Stimulated activated CD4-positive, alpha-beta T cell treated with anti-CD3 and anti-CD28 coated beads, Interleukin-15, amount 100 ng/mL, for 1 hour (primary cell): Measurements from ENCODE around the gene TENT5A.
"Not testable (repeated sequence)": the region's sequence is repeated elsewhere in the genome, so short reads cannot be mapped to it uniquely, and the experiment has no call there.

Source experiments
- DNase-seq, 2 donors: peaks; one replicate each; pipeline ENCODE4 v3.0.0-alpha.2; 2020; ENCODE audit warnings: low read depth in 1 of 2, low spot score in 1 of 2

The TENT5A gene

DNA sequence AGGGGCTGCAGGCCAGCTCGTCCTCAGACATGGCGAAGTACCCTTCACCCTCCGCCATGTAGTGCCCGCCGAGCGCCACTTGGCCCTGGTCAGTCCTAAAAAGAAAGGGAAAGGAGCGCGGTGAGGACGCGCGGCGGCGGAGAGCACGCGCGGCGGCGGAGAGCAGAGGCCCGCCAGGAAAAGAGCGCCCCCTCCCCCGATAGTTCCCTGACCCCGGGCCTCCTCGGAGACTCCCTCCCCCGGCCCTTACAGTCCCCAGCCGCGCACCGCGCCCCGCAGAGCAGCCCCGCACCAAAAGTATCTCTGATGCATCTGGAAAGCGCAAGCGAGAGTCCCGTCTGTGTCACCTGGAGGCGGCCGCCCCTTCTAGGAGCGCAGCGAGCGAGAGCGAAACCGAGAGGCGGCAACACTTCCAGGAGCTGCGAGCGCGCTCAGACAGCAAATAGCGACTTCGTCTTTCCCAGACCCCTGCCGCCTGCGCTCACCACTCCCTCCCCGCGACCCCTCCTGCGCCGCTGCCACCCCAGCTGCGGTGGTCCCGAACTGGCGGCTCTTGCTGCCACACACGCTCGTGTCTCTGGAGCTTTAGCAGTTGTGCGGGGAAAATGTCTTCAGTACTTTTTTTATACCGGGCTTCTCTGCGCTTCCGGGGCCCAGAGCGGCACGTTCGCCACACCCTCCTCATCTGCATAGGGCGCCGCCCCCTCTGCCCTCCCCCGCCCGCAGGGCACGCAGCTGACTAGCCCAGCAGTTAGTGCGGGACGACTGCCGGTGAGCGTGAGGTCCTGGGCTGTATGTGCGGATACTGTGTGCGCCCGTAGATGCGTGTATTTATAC lies at the start of gene TENT5A:
TENT5A (minus strand) TSS at position 598 of the 837 bp plus-strand sequence; CDS start at position 58, 540 bp downstream.
- peak; percentile 62 to 75 for DNase-seq

DNA sequence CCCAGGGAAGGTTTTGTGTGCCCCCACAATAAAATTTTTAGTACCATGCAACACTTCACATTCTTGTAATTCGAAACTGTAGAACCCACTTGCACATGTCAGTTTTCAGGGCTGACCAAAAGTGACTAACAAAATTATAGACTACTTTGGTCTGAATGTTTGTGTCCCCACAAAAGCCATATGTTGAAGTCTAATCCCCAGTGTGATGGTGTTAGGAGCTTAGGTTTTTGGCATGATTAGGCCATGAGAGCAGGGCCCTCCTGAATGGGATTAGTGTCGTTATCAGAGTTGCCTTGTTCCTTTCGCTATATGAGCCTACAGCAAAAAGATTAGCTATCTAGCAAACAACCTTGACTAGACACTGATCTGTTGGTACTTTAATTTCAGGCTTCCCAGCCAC lies 49.0 kb upstream of the TENT5A start:
- DNase-seq = no peak

DNA sequence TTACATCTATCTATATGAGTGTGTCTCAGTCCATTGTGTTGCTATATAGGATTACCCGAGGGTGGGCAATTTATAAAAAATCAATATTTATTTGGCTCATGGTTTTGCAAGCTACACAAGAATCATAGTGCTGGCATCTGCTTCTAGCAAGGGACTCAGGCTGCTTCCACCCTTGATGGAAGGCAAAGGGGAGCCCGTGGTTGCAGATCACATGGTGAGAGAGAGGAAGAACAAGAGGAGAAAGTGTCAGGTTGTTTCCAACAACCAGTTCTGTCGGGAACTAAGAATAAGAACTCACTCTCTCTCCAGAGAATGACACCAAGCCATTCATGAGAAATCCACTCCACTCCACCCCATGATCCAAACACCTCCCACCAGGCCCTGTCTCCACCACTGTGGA lies 48.2 kb upstream of the TENT5A start:
- DNase-seq = no peak

DNA sequence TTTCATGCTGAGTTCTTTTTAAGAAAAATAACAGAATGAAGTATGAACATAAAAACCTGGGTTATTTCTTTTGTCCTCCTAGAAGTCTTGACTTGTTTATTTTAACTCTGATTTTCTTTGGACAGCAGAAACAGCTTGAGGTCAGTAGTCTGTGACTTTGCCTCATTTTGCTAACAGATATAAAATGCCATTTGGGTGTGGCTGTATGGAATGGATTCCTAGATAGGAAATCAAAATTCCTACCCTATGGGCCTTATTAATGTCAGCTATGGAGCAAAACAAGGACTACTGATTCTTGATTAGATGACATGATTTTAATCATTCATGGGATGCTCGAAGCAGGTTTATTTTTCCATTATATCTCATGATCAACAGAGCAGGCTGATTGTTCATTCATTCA lies 46.8 kb upstream of the TENT5A start:
- DNase-seq = no peak

DNA sequence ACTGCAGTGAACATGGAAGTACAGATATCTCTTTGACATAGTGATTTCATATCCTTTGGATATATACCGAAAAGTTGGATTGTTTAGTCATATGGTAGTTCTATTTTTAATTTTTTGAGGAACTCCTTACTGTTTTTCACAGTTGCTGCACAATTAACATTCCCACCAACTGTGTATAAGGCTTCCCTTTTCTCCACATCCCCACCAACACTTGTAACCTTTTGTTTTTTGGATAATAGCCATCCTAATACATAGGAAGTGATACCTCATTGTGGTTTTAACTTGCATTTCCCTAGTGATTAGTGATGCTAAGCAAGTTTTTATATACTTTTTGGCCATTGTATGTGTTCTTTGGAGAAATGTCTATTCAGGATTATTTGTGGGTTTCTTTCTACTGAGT lies 45.1 kb upstream of the TENT5A start:
- DNase-seq = no peak

DNA sequence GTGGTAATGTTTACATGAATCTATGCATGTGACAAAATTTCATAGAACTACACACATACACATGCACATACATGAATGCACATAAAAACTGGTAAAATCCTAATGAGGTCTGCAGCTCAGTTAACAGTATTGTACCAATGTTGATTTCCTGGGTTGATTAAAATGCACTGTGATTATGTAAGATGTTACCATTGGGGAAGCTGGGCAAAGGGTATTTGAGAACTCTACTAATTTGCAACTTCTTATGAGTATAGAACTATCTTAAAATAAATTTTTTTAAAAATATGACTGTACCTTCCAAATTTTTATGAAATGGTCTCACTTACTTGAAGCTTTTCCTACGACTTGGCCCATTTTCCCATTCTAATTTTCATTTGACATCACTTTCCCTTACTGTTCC lies 43.4 kb upstream of the TENT5A start:
- no peak for DNase-seq

DNA sequence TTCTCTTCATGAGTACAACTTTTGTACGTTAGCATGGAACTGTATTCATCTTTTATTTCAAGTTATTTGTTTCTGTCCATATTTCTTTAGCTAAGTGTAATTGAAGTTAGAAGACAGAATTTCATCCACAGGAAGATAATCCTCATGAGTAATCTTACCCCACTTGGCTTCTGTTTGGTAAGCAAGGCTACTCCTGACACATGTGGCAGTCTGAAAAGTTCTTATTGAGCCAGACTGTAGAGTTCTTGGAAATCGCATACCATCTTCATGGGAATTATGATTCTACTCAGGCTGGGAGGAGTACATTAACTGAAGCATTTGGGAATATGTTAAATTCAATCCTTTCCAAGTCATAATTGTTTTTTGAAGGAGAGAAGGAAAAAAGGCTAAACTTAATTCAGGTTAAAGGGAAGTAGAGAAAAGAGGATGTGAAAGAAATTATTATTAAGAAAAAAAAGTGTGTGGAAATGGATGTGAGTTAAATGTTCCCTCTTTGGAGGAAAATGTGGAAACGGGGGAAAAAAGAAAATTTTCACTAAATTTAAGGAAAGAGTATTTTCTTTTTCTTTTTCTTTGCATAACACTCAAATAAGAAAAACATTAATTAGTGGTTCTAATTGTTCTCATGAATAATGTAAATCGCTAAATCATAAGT lies 41.5 kb upstream of the TENT5A start:
- DNase-seq = no peak

DNA sequence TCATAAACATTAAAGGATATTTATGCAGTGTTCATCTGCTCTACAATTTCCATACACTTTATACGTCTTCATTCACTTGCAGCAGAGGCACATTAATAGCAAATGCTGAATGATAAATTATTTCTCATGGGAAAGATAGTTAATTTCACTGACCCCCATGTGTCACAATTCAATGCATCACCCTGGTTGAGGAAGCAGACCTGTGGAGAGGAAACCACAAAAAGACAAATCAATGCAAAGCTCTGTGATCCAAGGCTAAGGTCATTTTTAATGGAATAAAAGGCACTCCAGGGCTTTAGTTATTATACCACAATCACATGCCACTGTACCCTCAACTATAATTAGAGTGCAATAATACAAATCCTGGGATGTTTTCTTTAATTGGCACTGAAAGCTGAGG lies 40.3 kb upstream of the TENT5A start:
- DNase-seq = no peak

DNA sequence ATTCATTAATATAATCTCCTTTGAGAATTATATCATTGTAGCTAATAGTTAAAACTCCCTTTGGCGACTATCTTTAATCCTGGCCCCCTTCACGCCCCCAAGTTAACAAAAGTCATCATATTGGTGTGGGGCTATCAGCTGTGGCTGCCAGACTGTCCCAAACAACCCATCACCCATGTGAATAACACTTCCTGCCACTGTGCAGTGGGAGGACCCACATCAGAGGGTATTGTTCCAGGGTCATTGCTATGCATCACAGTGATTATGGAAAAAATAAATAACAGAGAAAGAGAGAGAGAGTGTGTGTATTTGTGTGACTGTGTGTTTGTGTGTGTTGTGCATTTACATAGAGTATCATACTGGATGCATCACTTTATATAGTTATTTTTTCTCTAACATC lies 39.3 kb upstream of the TENT5A start:
- DNase-seq = no peak

DNA sequence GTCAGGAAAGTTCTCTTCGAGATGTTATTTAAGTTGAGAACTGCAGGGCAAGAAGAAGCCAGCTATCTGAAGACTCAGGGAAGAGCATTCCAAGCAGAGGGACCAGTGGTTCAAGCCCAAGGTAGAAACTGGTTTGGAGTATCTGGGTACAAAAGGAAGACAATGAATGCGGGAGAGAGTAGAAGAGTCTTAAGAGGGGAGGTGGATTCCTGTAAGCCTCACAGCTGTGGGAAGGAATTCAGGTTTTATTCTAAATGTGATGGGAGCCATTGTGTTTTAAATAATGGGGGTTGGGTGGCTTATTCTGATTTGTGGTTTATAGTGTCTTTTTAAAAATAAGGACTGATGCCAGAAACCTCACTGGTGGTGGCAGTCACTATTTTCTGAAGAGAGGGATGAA lies 37.6 kb upstream of the TENT5A start:
- no peak for DNase-seq

DNA sequence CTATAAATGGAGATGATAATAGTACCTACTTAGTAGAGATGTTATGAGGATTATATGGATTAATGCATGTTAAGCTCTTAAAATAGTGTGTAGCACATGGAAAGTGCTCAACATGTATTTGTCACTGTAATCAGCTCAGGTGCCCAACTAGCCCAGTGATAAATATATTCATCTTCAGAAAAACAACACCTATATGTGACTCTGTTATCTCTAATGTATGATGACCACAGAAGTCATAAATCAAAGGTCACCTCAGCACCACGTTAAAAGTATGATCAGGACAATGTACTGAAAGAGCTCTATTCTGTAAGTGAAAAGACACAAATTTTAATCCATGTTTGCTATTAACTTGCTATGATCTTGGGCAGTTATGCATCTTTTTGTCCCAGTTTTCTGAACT lies 36.8 kb upstream of the TENT5A start:
- no peak for DNase-seq

DNA sequence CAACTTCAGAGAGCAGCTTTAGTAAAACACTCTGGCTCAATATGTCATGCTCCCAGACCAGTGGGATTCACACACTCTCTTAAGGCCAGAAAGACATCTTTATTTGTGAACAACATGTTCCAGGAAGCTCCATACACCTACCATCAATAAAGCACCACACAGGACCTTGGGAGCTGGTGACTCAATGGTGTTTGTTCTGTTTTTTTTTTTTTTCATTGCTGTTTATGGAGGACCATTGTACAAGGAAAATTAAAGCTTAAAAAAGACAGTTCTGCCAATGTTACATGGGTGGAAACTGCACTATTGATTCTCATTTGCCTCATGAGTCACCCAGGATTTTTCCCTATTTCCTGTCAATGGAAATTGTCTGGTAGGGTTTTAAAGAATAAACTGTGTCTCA lies 36.3 kb upstream of the TENT5A start:
- DNase-seq = no peak

DNA sequence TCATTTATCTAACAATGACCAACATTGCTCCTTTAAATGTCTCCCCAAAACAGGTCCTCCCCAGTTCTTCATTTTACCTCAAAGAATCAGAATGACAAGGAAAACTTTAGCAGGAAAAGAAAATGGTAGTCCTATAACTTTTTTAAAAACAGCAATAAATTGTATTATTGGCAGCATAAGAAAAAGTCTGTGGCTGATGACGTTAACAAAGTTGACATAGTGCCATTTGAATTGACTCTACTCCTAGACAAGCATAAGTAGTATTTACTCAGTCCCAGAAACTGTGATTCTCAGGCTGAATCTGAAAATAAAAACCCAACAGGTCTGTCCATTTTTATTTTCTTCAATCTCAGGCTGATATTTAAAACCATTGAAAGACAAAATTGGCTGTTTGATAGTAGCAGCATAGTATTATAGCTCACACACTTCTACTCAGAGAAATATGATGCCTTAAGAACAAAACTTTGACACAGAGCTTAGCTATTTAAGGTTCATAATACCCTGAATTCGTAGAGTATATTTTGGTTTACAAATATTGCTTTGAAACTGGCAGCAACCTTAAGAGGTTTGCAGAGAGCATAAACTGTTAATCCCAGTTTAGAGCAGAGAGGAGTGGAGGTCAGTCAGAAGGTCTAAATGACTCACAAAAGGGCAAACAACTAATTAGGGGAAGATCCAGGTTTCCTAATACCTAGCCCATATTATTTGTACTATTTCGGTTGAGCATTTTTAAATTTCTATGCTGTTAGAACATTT lies 35.0 kb upstream of the TENT5A start:
- no peak for DNase-seq

DNA sequence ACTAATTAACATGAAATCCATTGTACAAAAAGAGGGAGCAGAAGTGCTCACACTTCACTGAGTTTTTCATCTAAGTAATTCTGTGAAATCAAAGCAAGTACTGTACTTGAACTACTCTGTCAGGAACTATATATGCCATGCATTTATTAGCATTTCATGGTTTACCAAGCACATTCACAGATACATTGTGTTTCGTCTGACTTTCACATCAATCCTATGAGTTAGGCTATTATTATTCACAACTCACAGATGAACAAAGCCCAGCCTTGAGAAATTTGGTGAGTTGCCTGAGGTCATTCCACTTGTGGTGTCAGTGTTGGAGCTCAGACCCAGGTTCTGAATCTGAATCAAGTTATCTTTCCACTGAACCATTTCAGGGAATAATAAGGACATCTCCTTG lies 33.7 kb upstream of the TENT5A start:
- DNase-seq = no peak

DNA sequence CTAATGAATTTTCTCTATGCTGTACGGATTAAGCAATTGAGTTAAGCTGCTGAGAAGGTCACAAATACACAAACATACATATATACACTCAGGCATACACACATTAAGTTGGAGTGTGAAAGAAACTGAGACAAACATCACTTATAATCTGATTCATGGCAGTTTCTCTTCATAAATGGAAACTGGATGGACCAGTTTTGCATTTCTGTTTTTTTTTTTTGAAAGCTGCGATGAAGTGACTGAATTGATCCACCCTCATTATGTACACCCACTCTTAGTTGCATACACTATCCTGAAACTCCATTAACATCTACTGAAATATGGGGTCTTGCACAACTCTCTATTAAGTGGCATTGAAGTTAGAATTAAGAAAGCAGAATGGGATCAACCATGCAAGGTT lies 32.9 kb upstream of the TENT5A start:
- DNase-seq = no peak

DNA sequence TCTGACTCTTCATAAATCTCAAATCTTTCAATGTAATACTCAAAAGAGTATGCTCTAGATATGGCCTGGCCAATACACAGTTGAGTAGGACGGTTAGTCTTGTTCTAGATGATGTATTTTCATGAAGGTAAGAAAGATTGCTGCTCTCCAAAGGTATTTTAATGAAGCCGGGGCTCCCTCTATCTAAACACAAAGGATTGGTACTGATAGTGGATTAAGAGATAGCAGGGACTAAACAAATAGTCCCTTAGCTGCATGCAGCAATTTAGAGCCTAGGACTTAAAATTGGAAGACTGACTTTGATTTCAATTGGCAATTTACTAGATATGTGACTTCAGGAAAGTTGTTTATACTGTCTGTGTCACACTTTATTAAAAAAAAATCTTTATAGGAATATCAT lies 31.4 kb upstream of the TENT5A start:
- no peak for DNase-seq

DNA sequence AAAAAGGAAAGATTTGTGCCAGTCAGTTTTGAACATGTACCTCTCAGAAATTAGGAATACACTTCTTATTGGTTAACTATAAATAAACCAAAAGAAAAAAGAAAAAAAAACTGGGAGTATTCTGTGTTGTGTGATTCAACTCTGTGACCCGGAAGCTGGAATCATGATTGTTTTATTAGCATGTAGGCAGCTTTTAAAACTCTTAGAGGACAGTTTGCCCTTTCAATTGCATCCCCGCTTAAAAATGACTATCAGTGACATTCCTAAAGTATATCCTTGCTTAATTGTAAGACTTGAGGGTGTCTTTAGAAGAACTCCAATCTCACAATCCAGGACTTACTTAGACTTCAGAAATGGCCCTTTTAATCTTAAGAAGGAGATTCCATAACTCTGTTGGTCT lies 29.1 kb upstream of the TENT5A start:
- no peak for DNase-seq

DNA sequence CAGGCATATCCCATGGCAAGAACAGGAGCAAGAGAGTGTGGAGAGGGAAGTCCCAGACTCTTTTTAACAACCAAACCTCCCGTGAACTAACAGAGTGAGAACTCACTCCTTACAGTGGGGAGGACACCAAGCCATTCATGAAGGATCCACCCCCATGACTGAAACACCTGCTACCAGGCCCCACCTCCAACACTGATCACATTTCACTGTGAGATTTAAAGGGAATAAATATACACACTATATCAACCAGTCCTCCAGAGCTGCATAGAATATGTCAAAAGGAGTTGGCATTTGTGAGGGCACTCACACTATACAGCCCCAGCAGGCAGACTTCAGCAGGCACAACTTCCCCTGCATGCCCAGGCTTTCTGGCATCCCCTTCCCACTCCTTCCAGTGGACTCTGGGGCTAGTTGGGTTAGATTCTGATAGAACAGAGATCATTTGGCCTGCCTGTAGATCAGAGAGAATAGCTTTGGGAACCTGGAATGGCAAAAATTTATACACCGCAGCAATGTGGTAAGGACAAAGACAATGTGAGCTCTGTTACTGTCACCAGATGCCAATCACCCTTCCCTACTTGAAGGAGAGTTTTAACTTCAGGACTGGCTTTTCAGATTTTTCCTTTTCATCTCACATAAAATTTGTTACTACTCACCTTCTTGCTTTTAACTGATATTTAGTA lies 25.2 kb upstream of the TENT5A start:
- no peak for DNase-seq

DNA sequence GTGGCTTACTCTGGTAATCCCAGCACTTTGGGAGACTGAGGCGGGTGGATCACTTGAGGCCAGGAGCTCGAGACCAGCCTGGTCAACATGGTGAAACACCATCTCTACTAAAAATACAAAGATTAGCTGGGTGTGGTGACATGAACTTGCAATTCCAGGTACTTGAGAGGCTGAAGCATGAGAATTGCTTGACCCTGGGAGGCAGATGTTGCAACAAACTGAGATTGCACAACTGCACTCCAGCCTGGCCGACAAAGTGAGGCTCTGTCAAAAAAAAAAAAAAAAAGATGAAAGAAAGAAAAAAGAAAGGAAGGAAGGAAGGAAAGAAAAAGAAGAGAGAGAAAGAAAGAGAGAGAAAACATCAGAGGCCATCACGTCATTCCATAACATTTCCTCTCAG lies 23.7 kb upstream of the TENT5A start:
- DNase-seq = not testable (repeated sequence)

DNA sequence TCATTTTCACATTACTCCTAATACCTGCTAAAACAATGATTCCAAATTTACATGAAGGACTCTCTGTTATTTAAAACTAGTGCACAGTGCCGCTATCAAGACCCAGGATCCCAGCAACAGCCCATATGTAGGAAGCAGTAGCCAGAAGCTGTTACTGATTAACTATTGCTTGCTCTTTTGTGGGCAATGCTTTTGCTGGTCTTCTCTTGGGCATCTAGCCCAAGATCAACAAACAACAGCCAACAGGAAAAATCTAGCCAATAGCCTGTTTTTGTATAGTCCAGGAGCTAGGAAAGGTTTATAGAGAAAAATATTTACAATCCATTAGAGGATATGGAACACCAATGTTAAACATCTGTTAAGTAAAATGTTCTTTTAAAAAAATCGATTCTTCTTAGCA lies 22.1 kb upstream of the TENT5A start:
- no peak for DNase-seq

DNA sequence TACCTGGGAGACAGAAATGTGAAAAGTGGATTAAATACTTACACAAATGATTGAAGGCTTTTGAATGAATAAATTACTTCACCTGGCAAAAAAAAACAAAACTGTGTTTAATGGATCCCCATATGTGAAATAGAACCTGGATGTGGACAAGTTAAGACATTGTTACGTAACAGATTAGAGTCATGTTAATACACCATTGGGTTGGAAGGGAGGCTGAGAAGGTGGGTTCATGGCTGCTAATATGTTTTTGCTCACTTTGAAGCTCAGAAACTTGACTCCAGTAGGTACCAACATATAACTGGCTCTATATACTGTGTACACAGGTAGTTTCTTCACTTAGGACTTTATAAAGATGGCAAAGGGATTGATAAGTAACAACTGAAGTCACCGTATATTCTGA lies 21.4 kb upstream of the TENT5A start:
- DNase-seq = no peak

DNA sequence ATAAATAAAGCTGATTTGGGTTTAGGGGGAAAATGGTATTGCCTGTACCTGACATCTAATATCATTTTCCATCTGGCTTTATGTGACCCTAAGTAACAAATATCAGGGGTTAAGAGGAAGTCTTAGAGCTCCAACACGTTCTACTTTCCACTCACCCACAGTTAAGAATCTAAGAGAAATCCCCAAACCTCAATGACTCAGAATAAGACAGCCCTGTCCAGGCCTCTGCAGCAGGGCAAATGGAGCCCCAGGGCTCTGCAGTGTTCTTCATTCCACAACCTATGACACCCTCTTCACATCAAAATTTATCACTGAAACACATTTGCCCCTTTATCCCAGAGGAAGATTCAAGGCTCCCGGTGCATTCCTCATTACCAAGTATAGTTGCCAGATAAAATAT lies 20.3 kb upstream of the TENT5A start:
- no peak for DNase-seq
